Pancreas (tissue), 10 donors: Measurements from ENCODE around the gene TNFRSF1B. TPM values are rescaled to one million over a fixed set of nuclear protein-coding genes. Genes with fewer than 3 reads are reported as not detected.

Experiments
- ATAC-seq, 4 donors: fragments of 200-7000 bp; cut with Tn5 transposase; one replicate each; pipeline versions ENCODE4 v1.8.0 to v1.9.1; 2020; ENCODE audit warnings: mild to moderate bottlenecking in 4 of 4, moderate library complexity in 4 of 4
- DNase-seq, 6 donors: peaks; one replicate each; pipeline ENCODE4 v3.0.0-alpha.2; 2020
- FAIRE-seq: peaks from 2 replicates; lab custom pipeline; 2012; peaks lifted over from hg19 to GRCh38; lab: Jason Lieb, UNC
- H3K27ac ChIP-seq, 4 donors: fragments of 200-600 bp; sonication (generic); 1 replicate in 3 of 4; 2 replicates in 1 of 4; pipeline versions ENCODE4 v1.5.0 to v1.8.0; 2020
- H3K27me3 ChIP-seq, 4 donors: fragments of 200-600 bp; one replicate each; pipeline ENCODE4 v1.8.0; 2021
- H3K36me3 ChIP-seq, 3 donors: fragments of 200-600 bp; sonication (generic) in 1 of 3; one replicate each; pipeline versions ENCODE4 v1.5.0 to v1.8.0; 2020 to 2021
- H3K4me1 ChIP-seq, 3 donors: fragments of 200-600 bp; one replicate each; pipeline ENCODE4 v1.8.0; 2021
- H3K4me3 ChIP-seq, 4 donors: fragments of 200-600 bp; sonication (generic) in 2 of 4; one replicate each; pipeline versions ENCODE4 v1.5.0 to v1.8.0; 2020 to 2021
- H3K9me3 ChIP-seq, 4 donors: fragments of 200-600 bp; one replicate each; pipeline ENCODE4 v1.8.0; 2021
- WGBS, 2 donors: extraction: QIAGEN DNeasy Blood & Tissue Kit; methylation state at CpG; one replicate each; pipeline ENCODE4 v1.1.7; 2013; 5-methylcytosine and 5-hydroxymethylcytosine counted together
- intact Hi-C, 3 donors: fragments of 100-400 bp; cut with DNase I; formaldehyde crosslinking; loops; one replicate each; pipeline versions ENCODE4 v1.11.1 to v1.14.2; 2022
- microRNA-seq, 2 donors: library from miRNA; unstranded; fragments of <30 nt; microRNA quantifications; one replicate each; pipeline versions ENCODE4 to v1.1.0, GENCODE V29; 2019 to 2020
- polyA plus RNA-seq, 2 donors: library from polyadenylated mRNA; stranded (reverse); fragments of 200-250 nt; gene quantifications; one replicate each; pipeline ENCODE4 v1.2.3, GENCODE V29; 2013
- total RNA-seq, 6 donors: library from RNA; stranded (reverse); fragmentation: NEBNext Ultra II Directional in 4 of 6; extraction: Animal tissue kit (Norgen Biotek cat#: 25700) in 4 of 6; gene quantifications; one replicate each; pipeline versions ENCODE4 v1.2.1 to v1.2.4, GENCODE V29; 2021 to 2023
- TF ChIP-seq, protein P1 (sequence below), 4 donors: fragments of 200-600 bp; sonication (generic) in 3 of 4; IDR thresholded peaks; one replicate each; pipeline versions ENCODE4 v1.5.0 to v1.8.0; 2021; ENCODE audit warnings: antibody characterized with exemption in 4 of 4
- donor health status: healthy with polysubstance abuse.
- donor health status: DM: no; HTN: no; CAD: no; lungs with moderate emphysema.
- donor health status: DM: no; HTN: no; CAD: no.
- donor health status: control.
- donor health status: control.
- donor health status: Bipolar disorder and iron deficiency.
- donor health status: DM: yes; HTN: yes; CAD: no.
- donor health status: DM: no; HTN: no; CAD: no.
- donor health status: DM: no; HTN: no; CAD: no.
- donor health status: DM: yes; HTN: yes; CAD: no.

The TNFRSF1B gene
- total and polyA plus RNA-seq, 8 donors, result 2.1 to 20.2 (median 4.4) TPM

GRCh38 chr1:12258272-12258671 lies 91.5 kb downstream of the TNFRSF1B start:
- no peaks in the 10 kb centered on the region for H3K9me3 ChIP-seq
- H3K4me1 ChIP-seq, result no peaks in the 10 kb centered on the region
- H3K27me3 ChIP-seq, result no peaks in the 10 kb centered on the region
- H3K27ac ChIP-seq, result no peak overlapping the region
- DNase-seq, result no peak
- intact Hi-C loops, result no loop called here
- WGBS, 2 donors, result 70 to 73% methylated on average over 7 of the region's 7 CpGs
- ATAC-seq, result no peak
- no peak for FAIRE-seq
- TF ChIP-seq, protein P1, sequence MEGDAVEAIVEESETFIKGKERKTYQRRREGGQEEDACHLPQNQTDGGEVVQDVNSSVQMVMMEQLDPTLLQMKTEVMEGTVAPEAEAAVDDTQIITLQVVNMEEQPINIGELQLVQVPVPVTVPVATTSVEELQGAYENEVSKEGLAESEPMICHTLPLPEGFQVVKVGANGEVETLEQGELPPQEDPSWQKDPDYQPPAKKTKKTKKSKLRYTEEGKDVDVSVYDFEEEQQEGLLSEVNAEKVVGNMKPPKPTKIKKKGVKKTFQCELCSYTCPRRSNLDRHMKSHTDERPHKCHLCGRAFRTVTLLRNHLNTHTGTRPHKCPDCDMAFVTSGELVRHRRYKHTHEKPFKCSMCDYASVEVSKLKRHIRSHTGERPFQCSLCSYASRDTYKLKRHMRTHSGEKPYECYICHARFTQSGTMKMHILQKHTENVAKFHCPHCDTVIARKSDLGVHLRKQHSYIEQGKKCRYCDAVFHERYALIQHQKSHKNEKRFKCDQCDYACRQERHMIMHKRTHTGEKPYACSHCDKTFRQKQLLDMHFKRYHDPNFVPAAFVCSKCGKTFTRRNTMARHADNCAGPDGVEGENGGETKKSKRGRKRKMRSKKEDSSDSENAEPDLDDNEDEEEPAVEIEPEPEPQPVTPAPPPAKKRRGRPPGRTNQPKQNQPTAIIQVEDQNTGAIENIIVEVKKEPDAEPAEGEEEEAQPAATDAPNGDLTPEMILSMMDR (IDR thresholded peaks at IDR 0.05), result no peak
- H3K36me3 ChIP-seq, result peaks cover 13 to 45% (median 19%) of the 10 kb centered on the region in 3 donors
- H3K4me3 ChIP-seq, result no peak overlapping the region

Small RNAs within 50 kb of the gene (microRNA-seq; reads per million reads assigned to microRNA genes)
- gene MIR4632, result 0 to 0.39 reads per million in 2 donors
- 0 to 0.59 reads per million in 2 donors for gene MIR7846

Other genes with a start within 250 kb of the TNFRSF1B start
- gene KIAA2013, start 240.6 kb upstream of the TNFRSF1B start, total RNA-seq, result 10 to 100 TPM; 23.9 to 33.8 (median 28.0) TPM
- 10 to 100 TPM; 21.0 to 25.3 TPM for gene KIAA2013, start 240.6 kb upstream of the TNFRSF1B start, polyA plus RNA-seq
- gene PLOD1, start 232.3 kb upstream of the TNFRSF1B start, total RNA-seq, result 10 to 100 TPM; 25.3 to 55.2 (median 37.7) TPM
- 10 to 100 TPM; 20.0 to 30.5 TPM for gene PLOD1, start 232.3 kb upstream of the TNFRSF1B start, polyA plus RNA-seq
- gene MFN2, start 186.5 kb upstream of the TNFRSF1B start, total RNA-seq, result 10 to 100 TPM; 20.4 to 34.4 (median 26.0) TPM
- 10 to 100 TPM; 13.7 to 21.7 TPM for gene MFN2, start 186.5 kb upstream of the TNFRSF1B start, polyA plus RNA-seq
- gene MIIP, start 147.5 kb upstream of the TNFRSF1B start, total RNA-seq, result 10 to 100 TPM in 5 of 6 donors, 1 to 10 TPM in 1; 9.3 to 17.8 (median 12.3) TPM
- gene MIIP, start 147.5 kb upstream of the TNFRSF1B start, polyA plus RNA-seq, result 10 to 100 TPM; 48.4 to 59.1 TPM
- gene TNFRSF8, start 103.7 kb upstream of the TNFRSF1B start, total RNA-seq, result under 1 TPM in 5 of 6 donors, not detected in 1; 0.08 to 0.72 (median 0.25) TPM
- gene TNFRSF8, start 103.7 kb upstream of the TNFRSF1B start, polyA plus RNA-seq, result under 1 TPM; 0.14 to 0.72 TPM
- gene VPS13D, start 63.0 kb downstream of the TNFRSF1B start, total RNA-seq, result 10 to 100 TPM; 23.0 to 39.0 (median 25.6) TPM
- gene VPS13D, start 63.0 kb downstream of the TNFRSF1B start, polyA plus RNA-seq, result 10 to 100 TPM; 13.7 to 16.8 TPM